Mesothelial cell of epicardium (in vitro differentiated cells): ENCODE results near the gene ZNF609. TPM values are rescaled to one million over a fixed set of nuclear protein-coding genes. Genes with fewer than 3 reads are reported as not detected.

Experiments
- DNase-seq, 2 experiments: peaks; one replicate each; pipeline ENCODE4 v3.0.0; 2021; ENCODE audit warnings: low spot score in 2 of 2; ENCODE audit not compliant: unreplicated experiment in 2 of 2
- H3K27ac Mint-ChIP-seq: 2 replicates; pipeline ENCODE4 v1.8.0; 2021; ENCODE audit warnings: mixed read lengths
- H3K27me3 Mint-ChIP-seq: 2 replicates; pipeline ENCODE4 v1.8.0; 2021; ENCODE audit warnings: low read depth, mixed read lengths
- H3K36me3 Mint-ChIP-seq: 2 replicates; pipeline ENCODE4 v1.8.0; 2021; ENCODE audit warnings: mixed read lengths
- H3K4me1 Mint-ChIP-seq: 2 replicates; pipeline ENCODE4 v1.8.0; 2021; ENCODE audit warnings: mixed read lengths
- H3K4me3 Mint-ChIP-seq: 2 replicates; pipeline ENCODE4 v1.8.0; 2021; ENCODE audit warnings: mild to moderate bottlenecking, moderate library complexity, mixed read lengths
- H3K9me3 Mint-ChIP-seq: 2 replicates; pipeline ENCODE4 v1.8.0; 2021; ENCODE audit warnings: mixed read lengths
- total RNA-seq: library from RNA; stranded (reverse); gene quantifications from 3 replicates; pipeline ENCODE4 v1.2.1, GENCODE V29; 2021
- TF ChIP-seq, protein P1 (sequence below): fragments of 200-600 bp; sonication (generic); IDR thresholded peaks from one replicate; pipeline ENCODE4 v1.5.0; 2021; ENCODE audit warnings: antibody characterized with exemption; ENCODE audit not compliant: unreplicated experiment

Gene ZNF609
- total RNA-seq, 1 donor from 2014 or later, result 76.0 TPM

- H3K27me3 Mint-ChIP-seq, result no peaks in the 10 kb centered on the region
- TF ChIP-seq, protein P1, sequence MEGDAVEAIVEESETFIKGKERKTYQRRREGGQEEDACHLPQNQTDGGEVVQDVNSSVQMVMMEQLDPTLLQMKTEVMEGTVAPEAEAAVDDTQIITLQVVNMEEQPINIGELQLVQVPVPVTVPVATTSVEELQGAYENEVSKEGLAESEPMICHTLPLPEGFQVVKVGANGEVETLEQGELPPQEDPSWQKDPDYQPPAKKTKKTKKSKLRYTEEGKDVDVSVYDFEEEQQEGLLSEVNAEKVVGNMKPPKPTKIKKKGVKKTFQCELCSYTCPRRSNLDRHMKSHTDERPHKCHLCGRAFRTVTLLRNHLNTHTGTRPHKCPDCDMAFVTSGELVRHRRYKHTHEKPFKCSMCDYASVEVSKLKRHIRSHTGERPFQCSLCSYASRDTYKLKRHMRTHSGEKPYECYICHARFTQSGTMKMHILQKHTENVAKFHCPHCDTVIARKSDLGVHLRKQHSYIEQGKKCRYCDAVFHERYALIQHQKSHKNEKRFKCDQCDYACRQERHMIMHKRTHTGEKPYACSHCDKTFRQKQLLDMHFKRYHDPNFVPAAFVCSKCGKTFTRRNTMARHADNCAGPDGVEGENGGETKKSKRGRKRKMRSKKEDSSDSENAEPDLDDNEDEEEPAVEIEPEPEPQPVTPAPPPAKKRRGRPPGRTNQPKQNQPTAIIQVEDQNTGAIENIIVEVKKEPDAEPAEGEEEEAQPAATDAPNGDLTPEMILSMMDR, result no peak
- peak overlapping the region; percentile 0 for H3K27ac Mint-ChIP-seq
- DNase-seq, result no peak
- H3K9me3 Mint-ChIP-seq, result no peaks in the 10 kb centered on the region
- peaks cover 9% of the 10 kb centered on the region for H3K4me1 Mint-ChIP-seq
- H3K4me3 Mint-ChIP-seq, result no peak overlapping the region
- H3K36me3 Mint-ChIP-seq, result peaks cover 28% of the 10 kb centered on the region
Measured at GRCh38 chr15:64683378-64683777, 223.0 kb downstream of the ZNF609 start.

DNA sequence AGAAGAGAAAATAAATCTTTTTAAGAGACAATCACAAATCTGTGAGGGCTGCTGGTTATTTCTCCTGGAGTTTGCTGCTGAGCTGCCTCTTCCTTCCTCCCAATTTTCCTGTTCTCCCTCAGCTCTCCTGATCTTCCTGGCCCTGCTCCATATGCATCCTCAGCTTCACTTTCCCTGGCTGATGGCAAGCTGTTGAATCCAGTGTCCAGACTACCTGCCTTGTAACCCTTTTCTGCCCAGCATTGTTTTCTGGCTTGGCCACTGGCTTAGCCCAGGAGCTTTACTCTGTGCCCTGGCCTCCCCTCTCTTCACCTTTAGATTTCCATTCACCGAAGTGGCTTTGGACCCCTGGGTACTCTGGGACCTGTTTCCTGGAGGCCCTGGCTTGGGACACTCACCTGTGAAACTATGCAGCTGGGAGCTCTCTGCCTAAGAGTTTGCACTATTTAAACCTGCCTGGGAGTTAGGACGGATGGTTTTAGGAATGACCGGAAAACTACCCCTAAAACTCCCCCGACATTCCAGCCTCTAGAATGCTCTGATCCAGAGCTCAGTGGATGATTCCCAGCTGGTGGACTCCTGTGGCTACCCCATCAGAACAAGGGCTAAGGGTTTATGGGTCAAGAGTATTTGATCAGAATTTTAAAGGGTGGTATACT lies 225.0 kb downstream of the ZNF609 start:
- Mint-ChIP-seq H3K4me1 (peaks cover 9% of the 10 kb centered on the region), H3K4me3 (no peak overlapping the region), H3K27me3 (no peaks in the 10 kb centered on the region), H3K9me3 (no peaks in the 10 kb centered on the region), H3K27ac (peak overlapping the region; percentile 74), H3K36me3 (peaks cover 26% of the 10 kb centered on the region)
- TF ChIP-seq, protein P1, result no peak
- no peak for DNase-seq

- no peak overlapping the region for H3K4me3 Mint-ChIP-seq
- H3K27ac Mint-ChIP-seq, result peak overlapping the region; percentile 61
- H3K27me3 Mint-ChIP-seq, result no peaks in the 10 kb centered on the region
- no peak for DNase-seq
- H3K9me3 Mint-ChIP-seq, result no peaks in the 10 kb centered on the region
- H3K36me3 Mint-ChIP-seq, result peaks cover 26% of the 10 kb centered on the region
- TF ChIP-seq, protein P1, result peak; percentile 73
- H3K4me1 Mint-ChIP-seq, result peaks cover 11% of the 10 kb centered on the region
Measured at GRCh38 chr15:64686130-64686735, 225.9 kb downstream of the ZNF609 start.

DNA sequence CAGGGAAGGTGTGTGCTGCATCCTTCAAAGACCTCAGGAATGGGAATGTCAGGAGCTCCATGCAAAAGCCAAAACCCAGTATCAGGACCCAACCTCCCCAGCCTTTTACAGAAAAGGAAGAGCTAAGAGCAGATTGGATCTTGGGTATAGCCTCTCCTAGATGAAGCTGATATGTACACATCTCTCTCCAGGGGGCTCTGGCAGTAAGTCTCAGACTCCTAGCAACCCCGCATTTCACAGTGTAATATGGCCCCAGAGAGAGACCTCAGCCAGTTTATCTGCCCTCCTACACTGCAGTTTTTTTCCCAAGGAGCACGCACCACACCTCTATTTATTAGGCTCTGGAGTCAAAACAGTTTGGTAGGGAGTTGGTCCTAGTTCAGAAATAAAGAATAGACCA lies 226.8 kb downstream of the ZNF609 start:
- Mint-ChIP-seq H3K9me3 (no peaks in the 10 kb centered on the region), H3K4me1 (peaks cover 13% of the 10 kb centered on the region), H3K27me3 (no peaks in the 10 kb centered on the region), H3K36me3 (peaks cover 26% of the 10 kb centered on the region), H3K4me3 (no peak overlapping the region), H3K27ac (peak overlapping the region; percentile 26)
- no peak for DNase-seq
- TF ChIP-seq, protein P1, result no peak

- Mint-ChIP-seq H3K27ac (peak overlapping the region; percentile 62), H3K4me1 (peaks cover 13% of the 10 kb centered on the region), H3K36me3 (peaks cover 26% of the 10 kb centered on the region), H3K4me3 (no peak overlapping the region), H3K9me3 (no peaks in the 10 kb centered on the region), H3K27me3 (no peaks in the 10 kb centered on the region)
- TF ChIP-seq, protein P1, result no peak
- no peak for DNase-seq
Measured at GRCh38 chr15:64687688-64688087, 227.3 kb downstream of the ZNF609 start.
